CD4-positive, alpha-beta T cell treated with Interleukin-17A for 4 hours (primary cell): Measurements from ENCODE around the gene TUBE1.
A peak's percentile ranks its signal among the peaks of the same experiment; 100 is the strongest.
"Not testable (repeated sequence)": the region's sequence is repeated elsewhere in the genome, so short reads cannot be mapped to it uniquely, and the experiment has no call there.

ENCODE experiments used
- DNase-seq: peaks from one replicate; pipeline ENCODE4 v3.0.0-alpha.2; 2020; ENCODE audit warnings: mixed read lengths

The TUBE1 gene

DNA sequence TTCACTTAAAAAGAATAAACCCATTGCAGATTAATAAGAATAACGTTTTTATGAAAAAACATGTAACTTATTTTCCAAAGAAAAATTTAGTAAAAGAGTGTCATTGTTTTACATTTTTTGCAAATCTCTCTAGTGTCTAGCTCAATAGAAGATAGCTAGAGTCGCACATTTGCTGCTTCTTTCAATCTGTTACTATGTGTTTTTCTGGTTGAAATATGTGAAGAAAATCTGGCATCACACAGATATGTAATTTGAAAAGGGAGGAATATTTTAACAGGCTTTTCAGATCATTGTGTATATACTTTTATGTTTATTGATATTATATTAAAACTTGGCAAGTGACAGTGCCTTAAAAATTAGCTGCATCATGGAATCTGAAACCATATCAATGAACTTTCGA lies 24.3 kb downstream of the TUBE1 start:
- DNase-seq, result no peak

GRCh38 chr6:112061605-112062004 lies 25.7 kb downstream of the TUBE1 start:
- DNase-seq, result no peak

GRCh38 chr6:112058243-112059032 lies 28.8 kb downstream of the TUBE1 start:
- no peak for DNase-seq

- no peak for DNase-seq
Observed at GRCh38 chr6:112054555-112055190, 32.6 kb downstream of the TUBE1 start.

- DNase-seq, result no peak
Observed at GRCh38 chr6:112054001-112054400, 33.3 kb downstream of the TUBE1 start, which contains the start of gene CCN6. Gene CCN6, plus strand, starts transcription at chr6:112054104. Its CDS starts 254 bp downstream, at chr6:112054358.

DNA sequence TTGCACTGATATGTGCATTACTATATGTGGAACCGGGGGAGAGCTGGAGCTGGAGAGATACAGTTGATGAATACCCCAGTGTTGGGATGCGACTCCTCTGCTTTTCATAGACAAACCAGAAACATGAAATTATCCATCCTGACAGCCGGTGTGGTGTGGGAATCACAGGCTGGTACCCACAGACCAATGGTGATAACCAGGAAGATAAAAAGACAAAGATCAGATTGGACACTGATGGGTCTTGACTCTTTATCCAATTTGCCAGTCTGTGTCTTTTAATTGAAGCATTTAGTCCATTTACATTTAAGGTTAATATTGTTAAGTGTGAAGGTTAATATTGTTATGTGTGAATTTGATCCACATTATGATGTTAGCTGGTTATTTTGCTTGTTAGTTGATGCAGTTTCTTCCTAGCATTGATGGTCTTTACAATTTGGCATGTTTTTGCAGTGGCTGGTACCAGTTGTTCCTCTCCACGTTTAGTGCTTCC lies 36.0 kb downstream of the TUBE1 start:
- DNase-seq, result not testable (repeated sequence)

- no peak for DNase-seq
Observed at GRCh38 chr6:112050429-112050828, 36.9 kb downstream of the TUBE1 start.

DNA sequence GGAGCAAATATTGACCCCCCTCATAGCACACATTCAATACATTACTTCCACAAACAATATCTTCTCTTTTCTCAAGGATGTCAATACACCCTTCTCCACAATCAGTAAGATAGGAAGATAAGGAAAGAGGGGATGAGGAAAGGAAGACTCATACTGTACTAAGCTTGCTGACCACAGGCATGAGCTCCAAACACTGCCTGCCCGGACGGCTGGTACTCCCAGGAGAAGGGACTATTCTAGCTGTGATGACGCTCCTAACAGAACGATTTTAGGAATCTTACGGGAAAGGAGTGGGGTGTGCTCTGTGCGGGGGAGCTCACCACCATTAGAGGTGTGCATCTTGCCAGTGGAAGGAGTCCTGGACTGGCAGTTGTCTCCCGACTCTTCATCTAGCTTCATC lies 37.3 kb downstream of the TUBE1 start:
- no peak for DNase-seq

GRCh38 chr6:112049026-112049799 lies 38.1 kb downstream of the TUBE1 start:
- no peak for DNase-seq

GRCh38 chr6:112047523-112047922 lies 39.8 kb downstream of the TUBE1 start:
- DNase-seq, result not testable (repeated sequence)

DNA sequence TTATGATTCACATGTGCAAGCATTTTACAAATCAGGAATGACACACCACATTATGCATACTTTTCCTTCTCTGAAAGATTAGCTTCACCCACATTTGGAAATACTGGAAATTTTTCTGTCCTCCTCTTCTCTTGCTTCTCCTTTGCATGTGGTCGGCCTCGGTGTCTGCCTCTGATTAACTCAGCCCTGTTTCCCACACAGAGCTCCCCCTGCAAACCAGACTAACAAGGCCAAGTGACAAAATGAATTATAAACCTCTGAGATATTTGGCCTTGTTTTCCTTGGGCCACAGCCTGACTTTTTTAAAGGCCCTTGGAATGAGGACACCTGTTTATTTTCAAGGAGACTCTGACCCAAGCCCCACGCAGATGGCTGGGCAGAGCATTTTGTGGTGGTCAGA lies 42.4 kb downstream of the TUBE1 start:
- DNase-seq, result no peak

GRCh38 chr6:112044196-112044595 lies 43.1 kb downstream of the TUBE1 start:
- DNase-seq, result no peak

DNA sequence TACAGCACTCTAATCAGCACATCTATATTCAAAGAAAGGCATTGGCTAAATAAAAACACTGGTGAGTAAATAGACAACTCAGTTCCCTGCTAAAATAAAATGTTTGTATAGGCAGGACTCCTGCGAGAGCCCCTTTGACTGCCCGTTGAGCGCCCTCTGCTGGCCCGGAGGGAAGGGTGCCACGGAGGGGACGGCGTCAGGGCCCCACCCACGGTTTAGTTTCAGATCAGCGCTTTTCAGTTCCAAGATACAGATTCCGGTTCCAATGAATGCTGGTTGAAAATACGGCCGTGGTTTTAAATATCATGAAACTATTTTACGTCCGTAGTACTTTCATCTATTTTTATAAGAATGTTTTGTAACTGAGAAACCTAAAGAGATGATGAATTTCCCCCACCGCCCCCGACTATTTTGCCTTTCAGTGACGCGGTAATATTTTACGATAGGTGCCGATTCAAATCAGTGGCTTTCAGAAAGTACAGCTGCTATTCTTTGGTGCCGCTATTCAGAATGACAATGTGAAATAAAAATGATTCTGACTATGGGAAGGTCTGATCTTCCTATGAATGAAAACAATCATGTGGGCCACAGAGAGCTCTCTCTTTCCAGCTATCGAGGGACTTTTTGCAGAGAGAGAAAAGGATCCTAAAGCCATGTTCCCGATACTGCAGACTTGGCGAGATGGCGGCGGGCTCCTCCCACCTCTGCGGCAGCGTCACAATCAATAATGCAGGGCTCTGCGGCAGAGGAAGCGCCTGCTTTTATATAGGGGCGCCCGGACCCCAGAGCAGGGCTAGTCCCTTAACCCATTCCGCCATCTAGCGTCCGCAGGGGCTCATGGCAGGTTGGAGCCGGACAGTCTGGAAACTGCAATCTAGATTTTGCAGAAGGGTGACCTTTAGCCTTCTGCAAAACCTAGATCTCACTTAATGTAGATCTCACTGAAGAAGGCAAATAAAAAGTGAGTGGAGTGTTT lies 44.0 kb downstream of the TUBE1 start:
- peak; percentile 93 for DNase-seq

DNA sequence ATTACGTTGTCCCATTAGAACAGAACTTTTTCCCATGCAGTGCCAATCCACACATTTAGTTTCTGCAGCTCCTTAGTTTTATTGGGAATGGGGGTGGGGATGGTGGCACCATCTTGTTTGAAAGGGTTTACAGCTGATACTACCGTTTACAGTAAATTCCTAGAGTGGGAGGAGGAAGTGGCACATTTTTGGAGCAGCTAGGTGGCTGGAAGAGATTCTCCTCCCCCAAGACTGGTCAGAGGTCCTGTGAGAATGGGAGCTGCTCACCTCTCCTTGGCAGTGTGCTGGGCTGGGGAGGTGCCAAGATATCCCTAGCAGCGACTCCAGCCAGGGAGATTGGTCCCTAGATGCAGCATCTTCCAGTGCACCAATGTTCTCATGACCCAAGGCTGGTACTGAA lies 45.7 kb downstream of the TUBE1 start:
- DNase-seq, result no peak

DNA sequence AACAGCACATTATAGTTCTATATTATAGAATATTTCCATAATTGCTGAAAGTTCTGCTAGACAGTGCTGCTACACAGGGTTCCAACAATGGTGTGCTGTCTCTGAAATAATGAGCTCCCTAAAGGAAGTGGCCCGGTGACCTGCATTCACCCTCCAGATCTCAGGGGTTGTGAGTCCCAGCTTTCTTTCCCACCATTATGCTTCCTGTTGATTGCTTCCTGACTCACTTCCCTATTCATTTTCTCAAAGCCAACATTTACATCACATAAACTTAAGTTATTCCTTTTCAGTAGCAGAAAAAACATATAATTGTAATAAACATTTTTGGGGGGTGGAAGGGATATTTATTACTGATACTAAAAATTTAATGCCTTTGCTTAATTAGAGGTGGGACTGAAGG lies 46.3 kb downstream of the TUBE1 start:
- no peak for DNase-seq

DNA sequence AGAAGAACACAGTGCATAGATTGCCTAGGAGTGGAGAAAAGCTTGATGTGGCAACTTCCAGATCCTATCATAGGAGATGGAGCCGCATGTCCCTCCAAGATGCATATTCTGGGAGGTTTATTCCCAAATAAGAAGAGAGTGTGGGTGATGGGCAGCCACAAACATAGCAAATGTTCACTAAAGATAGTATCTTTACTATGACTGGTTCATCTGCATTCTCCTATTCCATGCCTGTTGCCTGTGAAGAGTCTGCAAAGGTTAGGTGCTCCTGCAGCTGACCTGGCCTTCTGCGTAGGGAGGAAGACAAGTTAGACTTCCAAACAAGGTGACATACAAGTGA lies 47.9 kb downstream of the TUBE1 start:
- no peak for DNase-seq

GRCh38 chr6:112038756-112039430 lies 48.4 kb downstream of the TUBE1 start:
- DNase-seq, result no peak

DNA sequence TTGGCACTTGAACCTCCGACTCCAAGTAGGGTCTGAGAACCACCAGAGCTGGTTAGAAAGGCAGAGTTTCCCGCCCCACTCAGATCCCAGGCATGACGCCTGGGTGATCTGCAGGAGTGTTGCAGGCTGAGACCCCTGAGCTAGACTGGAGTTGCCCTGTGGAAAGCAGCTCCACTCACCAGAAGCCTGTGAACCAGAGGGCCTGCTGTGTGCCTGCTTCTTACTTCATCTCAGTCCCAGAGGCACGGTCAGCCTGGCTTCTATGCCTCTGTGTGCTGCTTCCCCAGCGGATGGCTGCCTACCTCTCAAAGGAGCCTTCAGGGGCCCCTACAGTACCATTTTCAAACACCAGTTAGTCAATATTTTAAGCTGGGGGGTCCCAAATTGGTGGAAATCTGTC lies 49.0 kb downstream of the TUBE1 start:
- no peak for DNase-seq

DNA sequence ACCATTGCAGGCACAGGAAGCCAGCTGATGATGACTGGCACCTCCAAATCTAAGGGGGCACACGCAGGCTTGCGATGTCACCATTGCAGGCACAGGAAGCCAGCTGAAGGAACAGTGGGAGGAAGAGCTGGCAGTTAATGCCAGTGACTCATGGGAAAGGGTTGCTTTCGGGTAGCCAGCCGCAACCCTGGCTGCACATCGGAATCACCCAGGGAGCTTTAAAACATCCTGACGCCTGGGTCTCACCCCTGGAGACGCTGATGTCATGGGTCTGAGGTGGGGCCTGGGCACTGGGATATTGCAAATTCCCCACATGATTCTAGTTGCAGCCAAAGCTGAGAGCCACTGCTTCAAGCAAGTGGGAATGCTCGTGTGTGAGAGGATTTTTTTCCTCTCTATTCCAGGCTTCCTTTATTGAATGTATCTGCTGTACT lies 49.5 kb downstream of the TUBE1 start:
- peak; percentile 35 for DNase-seq

DNA sequence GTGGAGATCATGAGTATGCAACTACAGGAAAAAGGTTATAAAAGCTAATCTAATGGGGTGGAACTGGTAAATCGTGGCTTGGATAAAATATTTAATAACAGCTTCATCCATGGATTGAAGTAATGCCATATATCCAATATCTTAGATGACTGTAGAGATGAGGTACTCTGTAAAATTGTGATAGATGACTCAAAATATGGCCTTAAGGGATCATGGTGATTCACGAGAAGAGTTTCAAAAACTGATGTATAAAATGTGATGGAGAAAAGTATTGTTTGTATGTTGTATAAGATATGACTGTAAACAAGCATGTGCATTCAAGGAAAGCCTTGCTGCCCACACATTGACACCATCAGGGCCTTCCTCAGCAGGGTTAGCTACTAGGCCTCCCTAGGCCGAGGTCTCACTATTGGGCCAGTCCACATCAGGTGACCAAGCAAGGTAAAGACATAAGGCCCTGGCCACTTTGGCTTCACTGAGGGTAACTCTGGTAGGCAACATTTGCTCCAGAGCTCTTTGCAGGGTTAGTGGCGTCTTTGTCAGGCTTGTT lies 51.1 kb downstream of the TUBE1 start:
- no peak for DNase-seq

- DNase-seq, result no peak
Observed at GRCh38 chr6:112034616-112034995, 52.7 kb downstream of the TUBE1 start.
